Peyer's patch (tissue), 4 donors: ENCODE measurements around the gene VWA5B1.

Source experiments
- CTCF ChIP-seq, 6 experiments: fragments of 450-650 bp in 4 of 6; fragments of 200-600 bp in 2 of 6; sonication (generic) in 1 of 6; IDR thresholded peaks; one replicate each; pipeline ENCODE4 v1.5.1; 2017 to 2019; ENCODE audit warnings: antibody characterized with exemption in 6 of 6, mild to moderate bottlenecking in 3 of 6, moderate library complexity in 1 of 6
- POLR2A ChIP-seq, 2 donors: fragments of 450-650 bp; IDR thresholded peaks; one replicate each; pipeline ENCODE4 v1.5.1; 2017; ENCODE audit warnings: antibody characterized with exemption in 2 of 2, mild to moderate bottlenecking in 2 of 2, moderate library complexity in 2 of 2

GRCh38 chr1:20342294-20343148 lies 51.8 kb downstream of the VWA5B1 start:
- TF ChIP-seq CTCF (IDR thresholded peaks at IDR 0.05), result no peak
- no peak for TF ChIP-seq POLR2A (IDR thresholded peaks at IDR 0.05)
